ENCODE measurements around the gene SRCIN1. TPM values are rescaled to one million over a fixed set of nuclear protein-coding genes. Genes with fewer than 3 reads are reported as not detected.

Gene SRCIN1
- total RNA-seq, 1 experiment from 2014 or later, result 0.08 TPM

- DNase-seq (ENCODE audit: low read depth), result no peak
Measured at GRCh38 chr17:38601539-38602351, 4.0 kb downstream of the SRCIN1 start.

- no peak for DNase-seq (ENCODE audit: low read depth)
Measured at GRCh38 chr17:38600906-38601305, 4.8 kb downstream of the SRCIN1 start.

GRCh38 chr17:38600416-38600815, 5.3 kb downstream of the SRCIN1 start:
- DNase-seq (ENCODE audit: low read depth), result no peak

- no peak for DNase-seq (ENCODE audit: low read depth)
Measured at GRCh38 chr17:38599398-38599856, 6.3 kb downstream of the SRCIN1 start.

- DNase-seq (ENCODE audit: low read depth), result no peak
Measured at GRCh38 chr17:38598995-38599394, 6.8 kb downstream of the SRCIN1 start.

- DNase-seq (ENCODE audit: low read depth), result peak; percentile 75
Measured at GRCh38 chr17:38598536-38598935, 7.2 kb downstream of the SRCIN1 start.

- DNase-seq (ENCODE audit: low read depth), result no peak
Measured at GRCh38 chr17:38597375-38597774, 8.4 kb downstream of the SRCIN1 start.

- DNase-seq (ENCODE audit: low read depth), result no peak
Measured at GRCh38 chr17:38596651-38597050, 9.1 kb downstream of the SRCIN1 start.

- no peak for DNase-seq (ENCODE audit: low read depth)
Measured at GRCh38 chr17:38595892-38596291, 9.9 kb downstream of the SRCIN1 start.

- DNase-seq (ENCODE audit: low read depth), result no peak
Measured at GRCh38 chr17:38594152-38594551, 11.6 kb downstream of the SRCIN1 start.

- no peak for DNase-seq (ENCODE audit: low read depth)
Measured at GRCh38 chr17:38592487-38592886, 13.3 kb downstream of the SRCIN1 start.

- peak; percentile 77 for DNase-seq (ENCODE audit: low read depth)
Measured at GRCh38 chr17:38591759-38592241, 14.0 kb downstream of the SRCIN1 start.

GRCh38 chr17:38590988-38591758, 14.6 kb downstream of the SRCIN1 start:
- no peak for DNase-seq (ENCODE audit: low read depth)

- DNase-seq (ENCODE audit: low read depth), result no peak
Measured at GRCh38 chr17:38589462-38590114, 16.2 kb downstream of the SRCIN1 start.

GRCh38 chr17:38588788-38589174, 17.0 kb downstream of the SRCIN1 start:
- DNase-seq (ENCODE audit: low read depth), result no peak

GRCh38 chr17:38587947-38588787, 17.6 kb downstream of the SRCIN1 start:
- DNase-seq (ENCODE audit: low read depth), result no peak

GRCh38 chr17:38587203-38587602, 18.5 kb downstream of the SRCIN1 start:
- DNase-seq (ENCODE audit: low read depth), result no peak

GRCh38 chr17:38586788-38587187, 19.0 kb downstream of the SRCIN1 start:
- no peak for DNase-seq (ENCODE audit: low read depth)

GRCh38 chr17:38585918-38586529, 19.7 kb downstream of the SRCIN1 start:
- no peak for DNase-seq (ENCODE audit: low read depth)

Data from HT1080 (cell line).